Neural cell (in vitro differentiated cells): ENCODE results near the gene N4BP2L1. TPM values are rescaled to one million over a fixed set of nuclear protein-coding genes. Genes with fewer than 3 reads are reported as not detected.

Source experiments
- H2AFZ ChIP-seq: fragments of 200-600, 300-800 bp; sonication (generic), shearing (Covaris generic); 2 replicates; pipeline ENCODE4 v1.6.0; 2014; ENCODE audit warnings: low read depth, mild to moderate bottlenecking, antibody characterized with exemption, low read length, moderate library complexity
- H3F3A ChIP-seq: fragments of 200-600 bp; shearing (Covaris generic); 2 replicates; pipeline ENCODE4 v1.6.1; 2016; ENCODE audit warnings: mild to moderate bottlenecking, moderate library complexity, mixed read lengths, antibody characterized with exemption, low read length; ENCODE audit not compliant: insufficient read depth, poor library complexity, severe bottlenecking
- H3K27ac ChIP-seq: fragments of 200-600, 300-800 bp; sonication (generic), shearing (Covaris generic); 2 replicates; pipeline ENCODE4 v1.5.1; 2014; ENCODE audit warnings: mild to moderate bottlenecking, low read length, moderate library complexity
- H3K27me3 ChIP-seq: fragments of 300-800, 200-600 bp; sonication (generic), shearing (Covaris generic); 2 replicates; pipeline ENCODE4 v1.6.0; 2014; ENCODE audit warnings: mild to moderate bottlenecking, low read depth, low read length, moderate library complexity; ENCODE audit not compliant: insufficient read depth
- H3K36me3 ChIP-seq: fragments of 300-800, 200-600 bp; sonication (generic), shearing (Covaris generic); 2 replicates; pipeline ENCODE4 v1.5.1; 2014; ENCODE audit warnings: mild to moderate bottlenecking, antibody characterized with exemption, low read length, moderate library complexity; ENCODE audit not compliant: insufficient read depth
- H3K4me2 ChIP-seq: fragments of 300-800, 200-600 bp; sonication (generic), shearing (Covaris generic); 2 replicates; pipeline ENCODE4 v1.6.0; 2014; ENCODE audit warnings: mild to moderate bottlenecking, low read length
- H3K4me3 ChIP-seq: fragments of 300-800, 200-600 bp; sonication (generic), shearing (Covaris generic); 2 replicates; pipeline ENCODE4 v1.5.1; 2014; ENCODE audit warnings: mild to moderate bottlenecking, low read length, moderate library complexity
- H3K79me2 ChIP-seq: fragments of 200-600 bp; shearing (Covaris generic); replicated peaks from 2 replicates; pipeline ENCODE4 v1.6.0; 2014; ENCODE audit warnings: mild to moderate bottlenecking, low read length, moderate library complexity; ENCODE audit not compliant: insufficient read depth
- H3K9ac ChIP-seq: fragments of 300-800, 200-600 bp; sonication (generic), shearing (Covaris generic); 2 replicates; pipeline ENCODE4 v1.6.1; 2016; ENCODE audit warnings: mild to moderate bottlenecking, low read length, mixed read lengths
- H3K9me2 ChIP-seq: fragments of 200-600 bp; shearing (Covaris generic); 2 replicates; pipeline ENCODE4 v1.6.1; 2016; ENCODE audit warnings: mild to moderate bottlenecking, low read length, mixed read lengths; ENCODE audit not compliant: insufficient read depth
- H3K9me3 ChIP-seq: fragments of 200-600, 300-800 bp; sonication (generic), shearing (Covaris generic); 2 replicates; pipeline ENCODE4 v1.6.1; 2016; ENCODE audit warnings: mild to moderate bottlenecking, mixed run types, low read length, moderate library complexity, mixed read lengths
- H4K20me1 ChIP-seq: fragments of 200-600 bp; shearing (Covaris generic); 2 replicates; pipeline ENCODE4 v1.6.1; 2016; ENCODE audit warnings: mild to moderate bottlenecking, mixed run types; ENCODE audit not compliant: insufficient read depth
- EP300 ChIP-seq: fragments of 450-650 bp; conservative IDR thresholded peaks from 2 replicates; pipeline ENCODE4 v1.6.1; 2014; ENCODE audit warnings: antibody characterized with exemption, mild to moderate bottlenecking, moderate library complexity; ENCODE audit not compliant: poor library complexity, severe bottlenecking
- EZH2 ChIP-seq: fragments of 200-600, 300-800 bp; shearing (Covaris generic), sonication (generic); IDR thresholded peaks from 2 replicates; pipeline ENCODE4 v1.6.1; 2014; ENCODE audit warnings: antibody characterized with exemption, low read length, borderline replicate concordance, mild to moderate bottlenecking; ENCODE audit not compliant: insufficient read depth, poor library complexity, severe bottlenecking
- MXI1 ChIP-seq: fragments of 450-650 bp; conservative IDR thresholded peaks from 2 replicates; pipeline ENCODE4 v1.6.1; 2014; ENCODE audit warnings: antibody characterized with exemption, mild to moderate bottlenecking; ENCODE audit not compliant: poor library complexity, severe bottlenecking
- POLR2AphosphoS5 ChIP-seq: IDR thresholded peaks from 2 replicates; pipeline ENCODE4 v1.6.1; 2012
- RAD21 ChIP-seq: fragments of 450-650 bp; conservative IDR thresholded peaks from 2 replicates; pipeline ENCODE4 v1.6.1; 2014; ENCODE audit warnings: antibody characterized with exemption, mild to moderate bottlenecking, moderate library complexity
- SMC3 ChIP-seq: fragments of 450-650 bp; conservative IDR thresholded peaks from 2 replicates; pipeline ENCODE4 v1.6.1; 2014; ENCODE audit warnings: antibody characterized with exemption, mild to moderate bottlenecking, moderate library complexity; ENCODE audit not compliant: poor library complexity
- TAF1 ChIP-seq: IDR thresholded peaks from 2 replicates; pipeline ENCODE4 v1.6.1; 2012; ENCODE audit warnings: low read depth
- polyA plus RNA-seq: library from polyadenylated mRNA; depleted of rRNA; stranded (reverse); fragments of >200 nt; gene quantifications from 2 replicates; pipeline ENCODE4 v1.2.3, GENCODE V29; 2014
- TF ChIP-seq, protein P1 (sequence below): IDR thresholded peaks from 2 replicates; pipeline ENCODE4 v1.6.1; 2012; ENCODE audit warnings: borderline replicate concordance
- TF ChIP-seq, protein P2 (sequence below): fragments of 450-650 bp; IDR thresholded peaks from 2 replicates; pipeline ENCODE4 v1.5.1; 2014; ENCODE audit warnings: antibody characterized with exemption, mild to moderate bottlenecking, moderate library complexity; ENCODE audit not compliant: poor library complexity, severe bottlenecking

The N4BP2L1 gene
- polyA plus RNA-seq, 1 donor from 2014 or later, result 6.1 TPM

DNA sequence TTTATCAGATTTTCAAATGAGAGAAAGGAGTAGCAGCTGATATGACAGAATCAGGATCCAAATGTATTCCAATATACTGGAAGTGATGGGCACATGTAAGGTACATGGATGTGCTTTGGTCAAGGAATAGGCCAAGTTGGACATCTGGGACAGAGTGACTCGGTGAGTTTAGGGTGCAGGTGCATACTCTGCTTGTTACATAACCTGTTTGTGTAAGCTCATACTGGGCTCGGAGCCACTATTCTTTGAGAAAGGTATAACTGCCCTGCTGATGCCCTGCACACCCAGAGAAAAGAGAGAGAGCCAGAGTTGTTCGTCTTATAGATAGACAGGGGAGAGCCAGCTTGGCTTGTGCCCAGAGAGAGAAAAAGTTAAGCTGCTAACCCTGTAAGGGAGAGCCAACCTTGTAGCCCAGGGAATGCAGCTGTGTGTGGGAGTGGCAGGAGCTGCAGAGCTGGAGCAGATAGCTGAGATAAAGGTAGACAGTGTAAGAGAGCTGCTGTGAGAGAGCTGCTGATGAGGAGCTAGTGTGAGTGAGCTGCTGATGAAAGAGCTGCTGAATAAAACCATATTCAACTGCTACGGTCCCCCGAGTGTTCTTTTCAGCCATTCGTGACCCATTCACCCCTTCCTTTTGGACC, 40.7 kb upstream of the N4BP2L1 start:
- no peak overlapping the region for H3K4me2 ChIP-seq

DNA sequence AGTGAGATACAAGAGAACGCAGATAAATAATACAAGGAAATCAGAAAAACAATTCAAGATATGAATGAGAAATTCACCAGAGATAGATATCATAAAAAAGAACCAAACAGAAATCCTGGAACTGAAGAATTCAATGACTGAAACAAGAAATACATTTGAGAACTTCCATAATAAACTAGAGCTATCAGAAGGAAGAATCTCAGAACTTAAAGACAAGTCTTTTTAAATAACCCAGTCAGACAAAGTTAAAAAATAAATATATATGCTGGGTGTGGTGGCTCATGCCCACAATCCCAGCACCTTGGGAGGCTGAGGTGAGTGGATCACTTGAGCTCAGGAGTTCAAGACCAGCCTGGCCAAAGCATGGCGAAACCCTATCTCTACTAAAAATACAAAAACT, 28.7 kb upstream of the N4BP2L1 start:
- Histone ChIP-seq H3K9me3 (peaks cover 3% of the 10 kb centered on the region), H3K4me3 (no peak overlapping the region), H3F3A (no peaks in the 10 kb centered on the region), H2AFZ (no peak overlapping the region), H3K9ac (no peak overlapping the region), H3K27me3 (no peaks in the 10 kb centered on the region), H3K27ac (no peak overlapping the region), H3K9me2 (no peaks in the 10 kb centered on the region), H4K20me1 (no peaks in the 10 kb centered on the region), H3K36me3 (no peaks in the 10 kb centered on the region), H3K4me2 (no peak overlapping the region), H3K79me2 (no peaks in the 10 kb centered on the region)
- TF ChIP-seq, protein P1, sequence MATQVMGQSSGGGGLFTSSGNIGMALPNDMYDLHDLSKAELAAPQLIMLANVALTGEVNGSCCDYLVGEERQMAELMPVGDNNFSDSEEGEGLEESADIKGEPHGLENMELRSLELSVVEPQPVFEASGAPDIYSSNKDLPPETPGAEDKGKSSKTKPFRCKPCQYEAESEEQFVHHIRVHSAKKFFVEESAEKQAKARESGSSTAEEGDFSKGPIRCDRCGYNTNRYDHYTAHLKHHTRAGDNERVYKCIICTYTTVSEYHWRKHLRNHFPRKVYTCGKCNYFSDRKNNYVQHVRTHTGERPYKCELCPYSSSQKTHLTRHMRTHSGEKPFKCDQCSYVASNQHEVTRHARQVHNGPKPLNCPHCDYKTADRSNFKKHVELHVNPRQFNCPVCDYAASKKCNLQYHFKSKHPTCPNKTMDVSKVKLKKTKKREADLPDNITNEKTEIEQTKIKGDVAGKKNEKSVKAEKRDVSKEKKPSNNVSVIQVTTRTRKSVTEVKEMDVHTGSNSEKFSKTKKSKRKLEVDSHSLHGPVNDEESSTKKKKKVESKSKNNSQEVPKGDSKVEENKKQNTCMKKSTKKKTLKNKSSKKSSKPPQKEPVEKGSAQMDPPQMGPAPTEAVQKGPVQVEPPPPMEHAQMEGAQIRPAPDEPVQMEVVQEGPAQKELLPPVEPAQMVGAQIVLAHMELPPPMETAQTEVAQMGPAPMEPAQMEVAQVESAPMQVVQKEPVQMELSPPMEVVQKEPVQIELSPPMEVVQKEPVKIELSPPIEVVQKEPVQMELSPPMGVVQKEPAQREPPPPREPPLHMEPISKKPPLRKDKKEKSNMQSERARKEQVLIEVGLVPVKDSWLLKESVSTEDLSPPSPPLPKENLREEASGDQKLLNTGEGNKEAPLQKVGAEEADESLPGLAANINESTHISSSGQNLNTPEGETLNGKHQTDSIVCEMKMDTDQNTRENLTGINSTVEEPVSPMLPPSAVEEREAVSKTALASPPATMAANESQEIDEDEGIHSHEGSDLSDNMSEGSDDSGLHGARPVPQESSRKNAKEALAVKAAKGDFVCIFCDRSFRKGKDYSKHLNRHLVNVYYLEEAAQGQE, result no peak
- TF ChIP-seq TAF1, result no peak
- no peak for TF ChIP-seq SMC3
- no peak for TF ChIP-seq EP300
- TF ChIP-seq, protein P2, sequence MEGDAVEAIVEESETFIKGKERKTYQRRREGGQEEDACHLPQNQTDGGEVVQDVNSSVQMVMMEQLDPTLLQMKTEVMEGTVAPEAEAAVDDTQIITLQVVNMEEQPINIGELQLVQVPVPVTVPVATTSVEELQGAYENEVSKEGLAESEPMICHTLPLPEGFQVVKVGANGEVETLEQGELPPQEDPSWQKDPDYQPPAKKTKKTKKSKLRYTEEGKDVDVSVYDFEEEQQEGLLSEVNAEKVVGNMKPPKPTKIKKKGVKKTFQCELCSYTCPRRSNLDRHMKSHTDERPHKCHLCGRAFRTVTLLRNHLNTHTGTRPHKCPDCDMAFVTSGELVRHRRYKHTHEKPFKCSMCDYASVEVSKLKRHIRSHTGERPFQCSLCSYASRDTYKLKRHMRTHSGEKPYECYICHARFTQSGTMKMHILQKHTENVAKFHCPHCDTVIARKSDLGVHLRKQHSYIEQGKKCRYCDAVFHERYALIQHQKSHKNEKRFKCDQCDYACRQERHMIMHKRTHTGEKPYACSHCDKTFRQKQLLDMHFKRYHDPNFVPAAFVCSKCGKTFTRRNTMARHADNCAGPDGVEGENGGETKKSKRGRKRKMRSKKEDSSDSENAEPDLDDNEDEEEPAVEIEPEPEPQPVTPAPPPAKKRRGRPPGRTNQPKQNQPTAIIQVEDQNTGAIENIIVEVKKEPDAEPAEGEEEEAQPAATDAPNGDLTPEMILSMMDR, result no peak
- no peak for TF ChIP-seq POLR2AphosphoS5
- TF ChIP-seq MXI1, result no peak
- no peak for TF ChIP-seq RAD21
- TF ChIP-seq EZH2, result no peak

More for the DNA sequence above, 40.7 kb upstream of the N4BP2L1 start:
- H3K27me3 ChIP-seq, result no peaks in the 10 kb centered on the region
- H3K9me2 ChIP-seq, result no peaks in the 10 kb centered on the region
- no peak overlapping the region for H3K9ac ChIP-seq
- H3K79me2 ChIP-seq, result no peaks in the 10 kb centered on the region
- H3K36me3 ChIP-seq, result no peaks in the 10 kb centered on the region
- H4K20me1 ChIP-seq, result no peaks in the 10 kb centered on the region
- H3F3A ChIP-seq, result no peaks in the 10 kb centered on the region
- H3K9me3 ChIP-seq, result no peaks in the 10 kb centered on the region
- no peak overlapping the region for H3K4me3 ChIP-seq
- no peak overlapping the region for H3K27ac ChIP-seq
- no peak overlapping the region for H2AFZ ChIP-seq
- TF ChIP-seq MXI1, result no peak
- no peak for TF ChIP-seq RAD21
- TF ChIP-seq POLR2AphosphoS5, result no peak
- TF ChIP-seq, protein P1, result no peak
- TF ChIP-seq SMC3, result no peak
- TF ChIP-seq TAF1, result no peak
- TF ChIP-seq, protein P2, result no peak
- no peak for TF ChIP-seq EZH2
- no peak for TF ChIP-seq EP300
